ENCODE results near the gene DPYSL4.

DNA sequence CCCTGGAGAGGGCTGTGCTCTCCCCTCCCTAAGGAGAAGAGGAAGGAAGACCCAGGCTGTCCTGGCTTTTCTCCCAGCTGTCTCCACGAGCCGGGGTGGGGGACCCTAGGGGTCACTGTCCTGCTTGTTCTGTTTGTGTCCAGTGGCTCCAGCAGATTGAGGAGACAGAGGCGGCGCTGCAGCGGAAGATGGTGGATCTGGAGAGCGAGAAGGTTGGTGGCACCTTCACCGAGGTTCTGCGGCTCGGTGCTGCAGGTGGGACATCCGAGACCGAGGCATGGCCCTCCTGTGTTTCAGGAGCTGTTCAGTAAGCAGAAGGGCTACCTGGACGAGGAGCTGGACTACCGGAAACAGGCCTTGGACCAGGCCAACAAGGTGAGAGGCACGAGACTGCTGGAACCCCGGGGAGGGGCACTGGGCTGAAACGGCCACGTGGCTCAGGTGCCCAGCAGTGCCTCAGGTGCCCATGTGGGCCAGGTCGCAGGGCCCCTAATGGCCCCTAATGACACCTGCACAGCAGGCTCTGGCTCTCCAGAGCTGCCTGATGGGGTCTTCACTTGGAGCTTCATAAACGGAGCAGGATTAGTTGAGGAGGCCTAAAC lies 33.0 kb upstream of the DPYSL4 start:
- TF ChIP-seq POLR2AphosphoS5 (IDR thresholded peaks at IDR 0.05) (no peak), POLR2A (IDR thresholded peaks at IDR 0.05) (no peak)
- TF ChIP-seq, protein P1, sequence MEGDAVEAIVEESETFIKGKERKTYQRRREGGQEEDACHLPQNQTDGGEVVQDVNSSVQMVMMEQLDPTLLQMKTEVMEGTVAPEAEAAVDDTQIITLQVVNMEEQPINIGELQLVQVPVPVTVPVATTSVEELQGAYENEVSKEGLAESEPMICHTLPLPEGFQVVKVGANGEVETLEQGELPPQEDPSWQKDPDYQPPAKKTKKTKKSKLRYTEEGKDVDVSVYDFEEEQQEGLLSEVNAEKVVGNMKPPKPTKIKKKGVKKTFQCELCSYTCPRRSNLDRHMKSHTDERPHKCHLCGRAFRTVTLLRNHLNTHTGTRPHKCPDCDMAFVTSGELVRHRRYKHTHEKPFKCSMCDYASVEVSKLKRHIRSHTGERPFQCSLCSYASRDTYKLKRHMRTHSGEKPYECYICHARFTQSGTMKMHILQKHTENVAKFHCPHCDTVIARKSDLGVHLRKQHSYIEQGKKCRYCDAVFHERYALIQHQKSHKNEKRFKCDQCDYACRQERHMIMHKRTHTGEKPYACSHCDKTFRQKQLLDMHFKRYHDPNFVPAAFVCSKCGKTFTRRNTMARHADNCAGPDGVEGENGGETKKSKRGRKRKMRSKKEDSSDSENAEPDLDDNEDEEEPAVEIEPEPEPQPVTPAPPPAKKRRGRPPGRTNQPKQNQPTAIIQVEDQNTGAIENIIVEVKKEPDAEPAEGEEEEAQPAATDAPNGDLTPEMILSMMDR (IDR thresholded peaks at IDR 0.05) = no peak
